Prostate gland (tissue), 2 donors: ENCODE data around the gene TBC1D9B. TPM values are rescaled to one million over a fixed set of nuclear protein-coding genes. Genes with fewer than 3 reads are reported as not detected.

Source experiments
- DNase-seq: peaks from one replicate; pipeline ENCODE4 v3.0.0-alpha.2; 2019; ENCODE audit warnings: low spot score
- H3K27ac ChIP-seq, 2 donors: fragments of 200-600 bp; sonication (generic); 2 replicates each; pipeline ENCODE4 v1.5.1; 2017 to 2019
- H3K27me3 ChIP-seq: fragments of 200-600 bp; sonication (generic); replicated peaks from 2 replicates; pipeline ENCODE4 v1.5.1; 2019; ENCODE audit not compliant: insufficient read depth
- H3K36me3 ChIP-seq, 2 donors: fragments of 200-600 bp; sonication (generic); 1 replicate in 1 of 2; 2 replicates in 1 of 2; pipeline versions ENCODE4 v1.5.1 to v1.8.1; 2017 to 2019
- H3K4me1 ChIP-seq: fragments of 200-600 bp; sonication (generic); replicated peaks from 2 replicates; pipeline ENCODE4 v1.5.1; 2019
- H3K4me3 ChIP-seq, 2 donors: fragments of 200-600 bp; sonication (generic); 2 replicates each; pipeline ENCODE4 v1.5.1; 2017 to 2019
- H3K9me3 ChIP-seq: fragments of 200-600 bp; sonication (generic); 2 replicates; pipeline ENCODE4 v1.5.1; 2017
- POLR2A ChIP-seq: fragments of 450-650 bp; IDR thresholded peaks from one replicate; pipeline ENCODE4 v1.6.1; 2016; ENCODE audit warnings: antibody characterized with exemption, mild to moderate bottlenecking
- POLR2AphosphoS5 ChIP-seq: sonication (generic); formaldehyde crosslinking; IDR thresholded peaks from one replicate; pipeline ENCODE4 v1.6.1; 2017; ENCODE audit warnings: antibody characterized with exemption
- WGBS: methylation state at CpG from one replicate; pipeline ENCODE4 v1.1.5; 2018; 5-methylcytosine and 5-hydroxymethylcytosine counted together
- intact Hi-C: fragments of 100-400 bp; cut with DNase I; formaldehyde crosslinking; loops from one replicate; pipeline ENCODE4 v1.14.2; 2022
- total RNA-seq, 2 donors: library from RNA; depleted of rRNA; stranded (reverse); fragments of >200 nt; gene quantifications; one replicate each; pipeline ENCODE4 v1.1.0, GENCODE V29; 2016
- TF ChIP-seq, protein P1 (sequence below), 4 experiments: fragments of 200-600 bp in 2 of 4; fragments of 450-650 bp in 2 of 4; sonication (generic) in 2 of 4; IDR thresholded peaks; 1 replicate in 3 of 4; 2 replicates in 1 of 4; pipeline ENCODE4 v1.5.1; 2016 to 2019; ENCODE audit warnings: antibody characterized with exemption in 4 of 4, mild to moderate bottlenecking in 2 of 4, moderate library complexity in 2 of 4

Gene TBC1D9B
- total RNA-seq, 2 donors from 2014 or later: 64.1 to 163 TPM

DNA sequence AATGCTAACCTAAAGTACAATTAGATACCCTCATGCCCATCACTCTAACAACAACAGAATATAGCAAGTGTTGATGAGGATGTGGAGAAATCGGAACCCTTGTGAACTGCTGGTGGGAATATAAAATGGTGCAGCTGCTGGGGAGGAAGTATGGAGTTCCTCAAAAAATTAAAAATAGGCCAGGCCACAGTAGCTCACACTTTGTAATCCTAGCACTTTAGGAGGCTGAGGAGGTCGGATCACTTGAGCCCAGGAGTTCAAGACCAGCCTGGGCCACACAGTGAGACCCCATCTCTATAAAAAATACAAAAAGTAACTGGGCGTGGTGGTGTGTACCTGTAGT lies 31.1 kb downstream of the TBC1D9B start:
- H3K9me3 ChIP-seq: no peaks in the 10 kb centered on the region
- no peaks in the 10 kb centered on the region for H3K27me3 ChIP-seq
- no peak for DNase-seq
- peaks cover 12 to 18% of the 10 kb centered on the region in 2 donors for H3K36me3 ChIP-seq
- H3K27ac ChIP-seq: no peak overlapping the region
- no peak overlapping the region for H3K4me3 ChIP-seq
- intact Hi-C loops: no loop called here
- WGBS: 86% methylated on average over 3 of the region's 3 CpGs
- TF ChIP-seq, protein P1, sequence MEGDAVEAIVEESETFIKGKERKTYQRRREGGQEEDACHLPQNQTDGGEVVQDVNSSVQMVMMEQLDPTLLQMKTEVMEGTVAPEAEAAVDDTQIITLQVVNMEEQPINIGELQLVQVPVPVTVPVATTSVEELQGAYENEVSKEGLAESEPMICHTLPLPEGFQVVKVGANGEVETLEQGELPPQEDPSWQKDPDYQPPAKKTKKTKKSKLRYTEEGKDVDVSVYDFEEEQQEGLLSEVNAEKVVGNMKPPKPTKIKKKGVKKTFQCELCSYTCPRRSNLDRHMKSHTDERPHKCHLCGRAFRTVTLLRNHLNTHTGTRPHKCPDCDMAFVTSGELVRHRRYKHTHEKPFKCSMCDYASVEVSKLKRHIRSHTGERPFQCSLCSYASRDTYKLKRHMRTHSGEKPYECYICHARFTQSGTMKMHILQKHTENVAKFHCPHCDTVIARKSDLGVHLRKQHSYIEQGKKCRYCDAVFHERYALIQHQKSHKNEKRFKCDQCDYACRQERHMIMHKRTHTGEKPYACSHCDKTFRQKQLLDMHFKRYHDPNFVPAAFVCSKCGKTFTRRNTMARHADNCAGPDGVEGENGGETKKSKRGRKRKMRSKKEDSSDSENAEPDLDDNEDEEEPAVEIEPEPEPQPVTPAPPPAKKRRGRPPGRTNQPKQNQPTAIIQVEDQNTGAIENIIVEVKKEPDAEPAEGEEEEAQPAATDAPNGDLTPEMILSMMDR (IDR thresholded peaks at IDR 0.05): no peak
- TF ChIP-seq POLR2AphosphoS5 (no peak), POLR2A (no peak)
- H3K4me1 ChIP-seq: no peaks in the 10 kb centered on the region

DNA sequence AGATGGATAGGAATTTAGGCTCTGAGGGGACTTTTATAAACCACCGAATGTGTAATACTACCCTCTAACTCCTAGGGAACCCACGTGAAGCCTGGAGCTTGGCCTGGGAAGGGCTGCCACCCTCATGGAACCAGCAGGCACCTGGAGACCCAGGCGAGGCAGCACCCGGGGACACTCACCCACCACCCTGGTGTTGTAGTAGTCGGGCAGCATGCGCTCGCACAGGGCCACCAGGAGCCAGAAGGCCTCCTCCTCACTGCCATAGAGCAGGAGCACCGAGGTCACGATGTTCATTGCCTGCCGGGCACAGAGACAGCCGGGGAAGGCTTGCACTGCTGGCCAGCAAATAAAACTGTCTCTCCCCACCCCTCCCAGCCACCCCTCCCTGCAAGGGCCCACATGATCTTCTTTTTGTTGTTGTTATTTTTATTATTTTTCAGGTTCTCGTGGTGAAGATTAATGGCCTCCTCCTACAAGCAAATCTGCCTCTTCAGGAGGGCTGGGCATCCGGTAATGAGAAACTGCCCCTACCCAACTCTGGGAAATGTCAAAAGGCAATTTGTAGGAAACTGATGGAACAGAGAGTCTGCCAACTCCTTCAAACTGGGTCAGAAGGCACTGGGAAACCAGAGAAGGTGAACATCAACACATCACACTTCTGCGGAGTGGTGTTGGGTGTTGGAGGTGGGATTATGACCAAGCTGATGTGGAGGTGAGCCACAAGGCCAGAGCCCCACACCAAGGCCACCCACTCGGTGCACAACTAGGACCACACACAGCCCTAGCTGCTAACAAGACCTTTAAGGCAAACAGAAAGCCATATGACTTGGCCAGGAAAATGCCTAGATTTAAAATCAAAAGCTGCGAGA lies 31.7 kb downstream of the TBC1D9B start:
- DNase-seq: no peak
- TF ChIP-seq POLR2A: no peak
- TF ChIP-seq, protein P1 (IDR thresholded peaks at IDR 0.05): no peak
- no peak for TF ChIP-seq POLR2AphosphoS5
- Histone ChIP-seq H3K9me3 (no peaks in the 10 kb centered on the region), H3K27ac (no peak overlapping the region), H3K4me3 (no peak overlapping the region), H3K27me3 (no peaks in the 10 kb centered on the region), H3K4me1 (no peaks in the 10 kb centered on the region), H3K36me3 (peaks cover 12 to 18% of the 10 kb centered on the region in 2 donors)
- 76% methylated on average over 14 of the region's 16 CpGs for WGBS
- intact Hi-C loops: no loop called here

GRCh38 chr5:179874536-179875292 lies 33.0 kb downstream of the TBC1D9B start:
- Histone ChIP-seq H3K27me3 (no peaks in the 10 kb centered on the region), H3K9me3 (no peaks in the 10 kb centered on the region), H3K27ac (no peak overlapping the region), H3K4me3 (no peak overlapping the region), H3K36me3 (peaks cover 12 to 21% of the 10 kb centered on the region in 2 donors), H3K4me1 (no peaks in the 10 kb centered on the region)
- intact Hi-C loops: no loop called here
- no peak for DNase-seq
- WGBS: 94% methylated on average over 28 of the region's 28 CpGs
- TF ChIP-seq, protein P1 (IDR thresholded peaks at IDR 0.05): no peak
- no peak for TF ChIP-seq POLR2AphosphoS5
- no peak for TF ChIP-seq POLR2A

DNA sequence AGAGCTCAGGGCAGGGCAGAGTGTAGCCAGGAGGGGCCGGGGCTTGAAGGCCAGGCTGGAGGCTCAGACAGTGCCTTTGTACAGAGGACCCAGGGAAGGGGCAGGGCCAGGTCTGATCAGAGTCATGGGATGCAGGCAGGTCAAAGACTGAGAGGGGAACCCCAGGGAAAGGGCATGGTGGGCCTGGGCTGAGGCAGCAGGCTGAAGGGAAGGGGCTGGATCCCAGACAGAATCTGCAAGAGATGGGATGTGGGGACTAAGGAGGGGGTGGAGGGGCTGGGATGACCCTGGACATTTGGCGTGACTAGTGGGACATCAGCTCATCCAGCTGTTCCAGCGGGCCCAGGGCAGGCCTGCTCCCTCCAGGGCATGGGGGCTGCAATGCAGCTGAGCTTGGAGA lies 33.6 kb downstream of the TBC1D9B start:
- Histone ChIP-seq H3K36me3 (peaks cover 12 to 22% of the 10 kb centered on the region in 2 donors), H3K4me3 (no peak overlapping the region), H3K27ac (no peak overlapping the region), H3K4me1 (no peaks in the 10 kb centered on the region), H3K27me3 (no peaks in the 10 kb centered on the region), H3K9me3 (no peaks in the 10 kb centered on the region)
- WGBS: 84% methylated on average over 3 of the region's 3 CpGs
- DNase-seq: no peak
- intact Hi-C loops: no loop called here
- no peak for TF ChIP-seq POLR2A
- no peak for TF ChIP-seq POLR2AphosphoS5
- TF ChIP-seq, protein P1 (IDR thresholded peaks at IDR 0.05): no peak
